Endothelial cell of umbilical vein (primary cell): ENCODE measurements around the gene HPX. TPM values are rescaled to one million over a fixed set of nuclear protein-coding genes. Genes with fewer than 3 reads are reported as not detected.

Source experiments
- BruUV-seq: library from RNA; stranded (reverse); fragments of 400-500 nt; replicated peaks from 2 replicates; lab custom pipeline; 2021; lab: Mats Ljungman, UMichigan
- CTCF ChIA-PET: fragments of 300-600, 350-600 bp; sonication (Branson Sonifier 250); formaldehyde crosslinking; loops from one replicate; lab custom pipeline; 2021; ENCODE audit warnings: antibody characterized with exemption, inconsistent platforms; lab: Charles Lee
- POLR2A ChIA-PET: fragments of 300-600, 350-600 bp; sonication (Branson Sonifier 250); formaldehyde crosslinking; loops from one replicate; lab custom pipeline; 2021; ENCODE audit warnings: antibody characterized with exemption, inconsistent platforms; lab: Charles Lee
- DNase-seq: peaks from one replicate; pipeline ENCODE4 v3.0.0-alpha.2; 2011; ENCODE audit warnings: low read depth, low spot score
- FAIRE-seq: peaks from 2 replicates; lab custom pipeline; 2011; peaks lifted over from hg19 to GRCh38; lab: Jason Lieb, UNC
- H2AFZ ChIP-seq: 2 replicates; pipeline ENCODE4 v1.6.0; 2012; ENCODE audit warnings: low read depth, low read length, control low read depth, inconsistent platforms
- H3K27ac ChIP-seq: 2 replicates; pipeline ENCODE4 v1.5.1; 2011; ENCODE audit warnings: low read depth, mild to moderate bottlenecking, control low read depth, low read length, moderate library complexity; ENCODE audit not compliant: insufficient read depth
- H3K27me3 ChIP-seq, 2 experiments: 2 replicates each; pipeline versions ENCODE4 v1.6.0 to v1.6.1; 2011; ENCODE audit warnings: low read length in 2 of 2, mixed read lengths in 1 of 2; ENCODE audit not compliant: control insufficient read depth in 2 of 2, insufficient read depth in 2 of 2
- H3K36me3 ChIP-seq, 2 experiments: 2 replicates in 1 of 2; 3 replicates in 1 of 2; pipeline ENCODE4 v1.5.1; 2011; ENCODE audit warnings: low read length in 2 of 2, mild to moderate bottlenecking in 1 of 2, moderate library complexity in 1 of 2; ENCODE audit not compliant: control insufficient read depth in 2 of 2, insufficient read depth in 2 of 2; ENCODE audit errors: extremely low read depth in 1 of 2
- H3K4me1 ChIP-seq: 3 replicates; pipeline ENCODE4 v1.5.1; 2011; ENCODE audit warnings: mild to moderate bottlenecking, low read length; ENCODE audit not compliant: control insufficient read depth, insufficient read depth; ENCODE audit errors: extremely low read depth
- H3K4me2 ChIP-seq: 2 replicates; pipeline ENCODE4 v1.6.1; 2011; ENCODE audit warnings: low read length, control low read depth, mixed read lengths; ENCODE audit not compliant: insufficient read depth
- H3K4me3 ChIP-seq, 3 experiments: fragments of 200-600 bp in 1 of 3; sonication (generic), shearing (Covaris generic) in 1 of 3; replicated peaks in 1 of 3; 2 replicates each; pipeline ENCODE4 v1.5.1; 2011 to 2016; ENCODE audit warnings: control low read depth in 3 of 3, low read length in 3 of 3, mild to moderate bottlenecking in 2 of 3, inconsistent platforms in 1 of 3, low read depth in 1 of 3, moderate library complexity in 1 of 3; ENCODE audit not compliant: insufficient read depth in 1 of 3
- H3K79me2 ChIP-seq: 2 replicates; pipeline ENCODE4 v1.6.0; 2012; ENCODE audit warnings: low read length, inconsistent platforms; ENCODE audit not compliant: control insufficient read depth, insufficient read depth
- H3K9ac ChIP-seq: replicated peaks from 2 replicates; pipeline ENCODE3; 2011; ENCODE audit warnings: low read length, control low read depth; ENCODE audit not compliant: insufficient read depth; ENCODE audit errors: extremely low read depth
- H3K9me1 ChIP-seq: replicated peaks from 3 replicates; pipeline ENCODE4 v1.6.0; 2011; ENCODE audit warnings: mild to moderate bottlenecking, low read length; ENCODE audit not compliant: control insufficient read depth, insufficient read depth; ENCODE audit errors: extremely low read depth
- H3K9me3 ChIP-seq: replicated peaks from 2 replicates; pipeline ENCODE4 v1.5.1; 2012; ENCODE audit warnings: low read length, inconsistent platforms; ENCODE audit not compliant: control insufficient read depth, insufficient read depth
- H4K20me1 ChIP-seq: replicated peaks from 2 replicates; pipeline ENCODE3; 2011; ENCODE audit warnings: mild to moderate bottlenecking, low read length; ENCODE audit not compliant: control insufficient read depth, insufficient read depth; ENCODE audit errors: extremely low read depth
- CTCF ChIP-seq, 2 donors: IDR thresholded peaks; 1 replicate in 1 of 2; 2 replicates in 1 of 2; pipeline ENCODE4 v1.5.1; 2011; ENCODE audit warnings: low read length in 2 of 2, mild to moderate bottlenecking in 2 of 2, moderate library complexity in 2 of 2, control low read depth in 1 of 2, inconsistent platforms in 1 of 2, low read depth in 1 of 2; ENCODE audit not compliant: insufficient read depth in 1 of 2; ENCODE audit errors: extremely low read depth in 1 of 2
- EZH2 ChIP-seq: IDR thresholded peaks from 2 replicates; pipeline ENCODE4 v1.6.1; 2012; ENCODE audit warnings: borderline replicate concordance, low read depth, mild to moderate bottlenecking, moderate library complexity, low read length, inconsistent platforms; ENCODE audit not compliant: severe bottlenecking
- FOS ChIP-seq: IDR thresholded peaks from 2 replicates; pipeline ENCODE4 v1.6.1; 2011; ENCODE audit warnings: mild to moderate bottlenecking, low read length, moderate library complexity, borderline replicate concordance; ENCODE audit not compliant: insufficient read depth
- GATA2 ChIP-seq: IDR thresholded peaks from 2 replicates; pipeline ENCODE4 v1.7.0; 2011; ENCODE audit warnings: low read depth, mild to moderate bottlenecking, moderate library complexity, mixed read lengths, low read length; ENCODE audit not compliant: insufficient read length, insufficient read depth
- JUN ChIP-seq: IDR thresholded peaks from 2 replicates; pipeline ENCODE4 v1.6.1; 2011; ENCODE audit warnings: borderline replicate concordance, low read depth; ENCODE audit not compliant: insufficient read length, insufficient read depth
- MAX ChIP-seq: IDR thresholded peaks from 2 replicates; pipeline ENCODE4 v1.6.1; 2011; ENCODE audit not compliant: insufficient read depth, insufficient read length
- MYC ChIP-seq: IDR thresholded peaks from one replicate; pipeline ENCODE4 v1.6.1; 2011; ENCODE audit warnings: mild to moderate bottlenecking, low read depth, low read length
- POLR2A ChIP-seq: IDR thresholded peaks from 2 replicates; pipeline ENCODE4 v1.6.1; 2012; ENCODE audit warnings: low read depth, mild to moderate bottlenecking, control low read depth, low read length
- POLR2AphosphoS5 ChIP-seq: IDR thresholded peaks from 2 replicates; pipeline ENCODE4 v1.6.1; 2012; ENCODE audit warnings: low read depth, mild to moderate bottlenecking, control low read depth, low read length, moderate library complexity; ENCODE audit not compliant: insufficient read depth
- dilution Hi-C: fragments of 300-500 bp; cut with MboI; formaldehyde crosslinking; loops from one replicate; pipeline ENCODE4 v1.15.0; 2019; ENCODE audit warnings: low sequenced_read_pairs; ENCODE audit not compliant: extremely low pct_ligation_motif_present
- intact Hi-C: fragments of 100-400 bp; cut with micrococcal nuclease; formaldehyde crosslinking; loops from one replicate; pipeline ENCODE4 v1.10.0; 2022
- polyA plus RNA-seq, 4 experiments: library from polyadenylated mRNA; depleted of rRNA in 3 of 4; stranded (reverse) in 3 of 4; unstranded in 1 of 4; fragments of >200 nt; gene quantifications; 2 replicates each; pipeline versions ENCODE4 v1.2.1 to v1.2.3, GENCODE V29; 2011 to 2012; ENCODE audit warnings: missing spikeins in 1 of 4
- total RNA-seq: library from RNA; stranded (reverse); gene quantifications from 2 replicates; pipeline ENCODE4 v1.2.3, GENCODE V29; 2021

The HPX gene
- total and polyA plus RNA-seq, 2 donors (not counting 3 experiments of a cell fraction or from before 2014, with no cell fraction given) = 1.3 to 1.5 TPM

GRCh38 chr11:6452219-6452618, 11.4 kb upstream of the HPX start:
- CTCF ChIA-PET = interaction anchor here (0.7 to 3.7 kb wide), 3 partner anchors 9 to 73 kb away, joined by 3 to 16 read pairs (median 10); no protein-coding TSS in a partner anchor
- no peak overlapping the region for H3K9ac ChIP-seq
- H2AFZ ChIP-seq = no peak overlapping the region
- no peaks in the 10 kb centered on the region for H3K27me3 ChIP-seq
- POLR2A ChIA-PET = no interaction called here
- dilution Hi-C loops = no loop called here
- H3K4me3 ChIP-seq = no peak overlapping the region
- no peak overlapping the region for H3K27ac ChIP-seq
- intact Hi-C loops = no loop called here
- H3K4me2 ChIP-seq = no peak overlapping the region
- H3K9me3 ChIP-seq = no peaks in the 10 kb centered on the region
- no peak for DNase-seq
- H3K79me2 ChIP-seq = no peaks in the 10 kb centered on the region
- no TSS peak for BruUV-seq
- no peaks in the 10 kb centered on the region for H3K4me1 ChIP-seq
- peaks cover 3 to 48% of the 10 kb centered on the region in 2 experiments for H3K36me3 ChIP-seq
- no peak for TF ChIP-seq POLR2A
- no peak for TF ChIP-seq CTCF (IDR thresholded peaks at IDR 0.05; ENCODE audit: extremely low read depth in 1 of 2, insufficient read depth in 1 of 2, low read depth in 1 of 2, low read length in 2 of 2)
- no peak for TF ChIP-seq MAX
- no peak for TF ChIP-seq POLR2AphosphoS5
- TF ChIP-seq JUN = no peak
- TF ChIP-seq GATA2 = no peak
- no peak for TF ChIP-seq FOS
- no peak for TF ChIP-seq MYC
- TF ChIP-seq EZH2 = no peak
- FAIRE-seq = no peak
- no peaks in the 10 kb centered on the region for H3K9me1 ChIP-seq
- H4K20me1 ChIP-seq = no peaks in the 10 kb centered on the region
